ENCODE results near the gene DLG1. TPM values are rescaled to one million over a fixed set of nuclear protein-coding genes. Genes with fewer than 3 reads are reported as not detected.

Gene DLG1
- total RNA-seq, 1 experiment from 2014 or later: 89.8 TPM

- peaks cover 98% of the 10 kb centered on the region for H3K79me2 ChIP-seq (ENCODE audit: insufficient read depth, low read length)
- CTCF ChIA-PET: no interaction called here
Measured at GRCh38 chr3:197253238-197253947, 45.0 kb downstream of the DLG1 start.

More at GRCh38 chr3:197253238-197253947, 45.0 kb downstream of the DLG1 start:
- no TSS peak for BruUV-seq (replicated peaks)
- Histone ChIP-seq H3K4me3 (replicated peaks in 1 of 2; ENCODE audit: low read depth in 1 of 2, low read length in 2 of 2) (no peak overlapping the region), H3K4me2 (ENCODE audit: low read length) (no peak overlapping the region), H3K9me2 (ENCODE audit: insufficient read depth) (no peaks in the 10 kb centered on the region), H3K36me3 (ENCODE audit: control insufficient read depth in 1 of 2, insufficient read depth in 2 of 2, low read length in 2 of 2) (peaks cover 0 to 8% of the 10 kb centered on the region in 2 experiments; a peak in 1 of 4 replicates), H3K9me3 (ENCODE audit: control insufficient read depth in 1 of 2, insufficient read depth in 1 of 2, low read depth in 1 of 2, low read length in 2 of 2) (peaks cover 1 to 16% of the 10 kb centered on the region in 2 experiments; a peak in 2 of 4 replicates), H3K27ac (ENCODE audit: low read depth, low read length) (no peak overlapping the region), H2AFZ (ENCODE audit: low read depth, low read length, poor library complexity, severe bottlenecking) (no peak overlapping the region), H3K27me3 (ENCODE audit: insufficient read depth, low read length) (no peaks in the 10 kb centered on the region), H4K20me1 (ENCODE audit: insufficient read depth) (peaks cover 16% of the 10 kb centered on the region), H3K4me1 (ENCODE audit: control insufficient read depth in 1 of 2, insufficient read depth in 2 of 2, low read length in 2 of 2) (no peaks in the 10 kb centered on the region), H3K9ac (ENCODE audit: low read length) (no peak overlapping the region)
- ChIA-PET RAD21 (ENCODE audit: low non-redundant PET in 1 of 2, low total read pairs in 2 of 2, uncharacterized antibody in 2 of 2, unreplicated experiment in 2 of 2) (no interaction called here), POLR2A (no interaction called here)
- intact Hi-C loops (cut with micrococcal nuclease): no loop called here
- DNase-seq (ENCODE audit: low read depth, low spot score): no peak
- ATAC-seq: no peak
- TF ChIP-seq CTCF (IDR thresholded peaks at IDR 0.05 in 2 of 3, conservative IDR thresholded peaks at IDR 0.05 in 1 of 3; ENCODE audit: borderline replicate concordance in 1 of 3, insufficient read depth in 1 of 3, low read depth in 2 of 3, low read length in 2 of 3) (no peak), CEBPB (IDR thresholded peaks at IDR 0.05; ENCODE audit: low read depth) (no peak), POLR2AphosphoS5 (IDR thresholded peaks at IDR 0.05; ENCODE audit: low read depth, low read length) (no peak), EGR1 (IDR thresholded peaks at IDR 0.05; ENCODE audit: low read depth) (no peak), POLR2A (IDR thresholded peaks at IDR 0.05; ENCODE audit: borderline replicate concordance, extremely low read depth, insufficient read depth, insufficient read length) (no peak), TCF7L2 (IDR thresholded peaks at IDR 0.05; ENCODE audit: borderline replicate concordance, extremely low read depth, insufficient read depth, insufficient read length) (no peak), SRF (IDR thresholded peaks at IDR 0.05; ENCODE audit: low read depth) (no peak), ELF1 (IDR thresholded peaks at IDR 0.05; ENCODE audit: borderline replicate concordance, low read depth) (no peak), SP1 (IDR thresholded peaks at IDR 0.05; ENCODE audit: low read depth) (no peak), REST (IDR thresholded peaks at IDR 0.05; ENCODE audit: low read depth) (no peak), ZBTB33 (IDR thresholded peaks at IDR 0.05; ENCODE audit: extremely low read depth, insufficient replicate concordance, low read length) (no peak), ZFX (IDR thresholded peaks at IDR 0.05) (no peak), SIN3A (IDR thresholded peaks at IDR 0.05; ENCODE audit: low read depth) (no peak), EZH2phosphoT487 (IDR thresholded peaks at IDR 0.05; ENCODE audit: borderline replicate concordance) (no peak), MAX (IDR thresholded peaks at IDR 0.05) (no peak), YY1 (IDR thresholded peaks at IDR 0.05; ENCODE audit: extremely low read depth, insufficient replicate concordance, low read depth, low read length) (no peak), RAD21 (IDR thresholded peaks at IDR 0.05; ENCODE audit: low read depth) (no peak), JUND (IDR thresholded peaks at IDR 0.05) (no peak)

Measured in HCT116 (cell line).